ENCODE measurements around the gene ZMIZ1.

Gene ZMIZ1

GRCh38 chr10:79090134-79090803 is 21.5 kb downstream of the ZMIZ1 start:
- H3K9ac ChIP-seq (ENCODE audit: low read depth in 1 of 2, low read length in 2 of 2), result no peak overlapping the region
- H3K9me3 ChIP-seq (ENCODE audit: control insufficient read depth in 2 of 2, low read length in 2 of 2), result no peaks in the 10 kb centered on the region
- peaks cover 0 to 5% of the 10 kb centered on the region in 2 donors for H3K36me3 ChIP-seq (ENCODE audit: control insufficient read depth in 2 of 2, insufficient read depth in 2 of 2, low read length in 2 of 2)
- no peaks in the 10 kb centered on the region for H3K27me3 ChIP-seq (ENCODE audit: control insufficient read depth in 2 of 2, insufficient read depth in 2 of 2, low read length in 2 of 2)
- no peak overlapping the region for H3K27ac ChIP-seq (ENCODE audit: low read depth in 2 of 2, low read length in 2 of 2)
- no peak overlapping the region for H3K4me3 ChIP-seq (ENCODE audit: low read length in 2 of 2)
- H3K4me1 ChIP-seq (ENCODE audit: control insufficient read depth in 2 of 2, insufficient read depth in 2 of 2, low read length in 2 of 2), result peaks cover 71 to 82% of the 10 kb centered on the region in 2 donors

GRCh38 chr10:79092292-79092896 is 23.6 kb downstream of the ZMIZ1 start:
- Histone ChIP-seq H3K27ac (ENCODE audit: low read depth in 2 of 2, low read length in 2 of 2) (peak overlapping the region; percentile 1 to 45), H3K36me3 (ENCODE audit: control insufficient read depth in 2 of 2, insufficient read depth in 2 of 2, low read length in 2 of 2) (peaks cover 0 to 2% of the 10 kb centered on the region in 2 donors), H3K4me3 (ENCODE audit: low read length in 2 of 2) (no peak overlapping the region), H3K9ac (ENCODE audit: low read depth in 1 of 2, low read length in 2 of 2) (peak overlapping the region in 1 of 2 donors; percentile 41), H3K4me1 (ENCODE audit: control insufficient read depth in 2 of 2, insufficient read depth in 2 of 2, low read length in 2 of 2) (peaks cover 64 to 80% of the 10 kb centered on the region in 2 donors), H3K27me3 (ENCODE audit: control insufficient read depth in 2 of 2, insufficient read depth in 2 of 2, low read length in 2 of 2) (no peaks in the 10 kb centered on the region), H3K9me3 (ENCODE audit: control insufficient read depth in 2 of 2, low read length in 2 of 2) (no peaks in the 10 kb centered on the region)

- Histone ChIP-seq H3K27me3 (ENCODE audit: control insufficient read depth in 2 of 2, insufficient read depth in 2 of 2, low read length in 2 of 2) (no peaks in the 10 kb centered on the region), H3K4me1 (ENCODE audit: control insufficient read depth in 2 of 2, insufficient read depth in 2 of 2, low read length in 2 of 2) (peaks cover 51 to 74% of the 10 kb centered on the region in 2 donors), H3K27ac (ENCODE audit: low read depth in 2 of 2, low read length in 2 of 2) (peak overlapping the region; percentile 91 to 93), H3K9ac (ENCODE audit: low read depth in 1 of 2, low read length in 2 of 2) (peak overlapping the region; percentile 20 to 60), H3K36me3 (ENCODE audit: control insufficient read depth in 2 of 2, insufficient read depth in 2 of 2, low read length in 2 of 2) (peaks cover 0 to 2% of the 10 kb centered on the region in 2 donors), H3K4me3 (ENCODE audit: low read length in 2 of 2) (peak overlapping the region; percentile 25 to 27), H3K9me3 (ENCODE audit: control insufficient read depth in 2 of 2, low read length in 2 of 2) (no peaks in the 10 kb centered on the region)
Observed at GRCh38 chr10:79093658-79094411, 25.1 kb downstream of the ZMIZ1 start.

DNA sequence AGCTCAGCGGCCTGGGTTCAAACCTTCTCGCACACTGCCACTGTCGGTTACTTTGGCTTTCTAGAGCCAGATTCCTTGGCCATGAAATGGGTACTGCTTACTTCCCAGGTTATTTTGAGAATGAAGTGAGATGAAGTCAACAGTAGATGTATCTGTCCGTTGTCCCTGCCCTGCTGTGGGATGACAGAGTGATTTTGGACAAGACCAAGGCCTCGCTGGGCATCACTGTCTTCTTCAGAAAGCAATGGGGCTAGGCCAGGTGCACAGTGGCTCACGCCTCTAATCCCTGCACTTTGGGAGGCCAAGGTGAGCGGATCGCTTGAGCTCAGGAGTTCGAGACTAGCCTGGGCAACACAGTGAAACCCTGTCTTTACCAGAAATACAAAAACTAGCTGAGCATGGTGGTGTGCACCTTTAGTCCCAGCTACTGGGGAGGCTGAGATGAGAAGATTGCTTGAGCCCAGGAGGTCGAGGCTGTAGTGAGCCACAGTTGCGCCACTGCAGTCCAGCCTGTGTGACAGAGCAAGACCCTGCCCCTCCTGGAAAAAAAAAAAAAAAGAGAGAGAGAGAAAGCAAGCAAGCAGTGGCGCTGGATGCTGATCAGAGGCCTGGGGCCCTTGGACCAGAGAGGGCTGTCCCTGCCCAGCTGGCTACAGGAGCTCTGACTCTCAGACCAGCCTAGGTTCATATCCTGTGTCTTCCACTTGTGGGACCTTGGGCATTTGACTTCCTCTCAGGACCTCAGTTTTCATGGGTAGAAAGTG is 25.8 kb downstream of the ZMIZ1 start:
- H3K9ac ChIP-seq (ENCODE audit: low read depth in 1 of 2, low read length in 2 of 2), result peak overlapping the region; percentile 20 to 28
- peaks cover 51 to 71% of the 10 kb centered on the region in 2 donors for H3K4me1 ChIP-seq (ENCODE audit: control insufficient read depth in 2 of 2, insufficient read depth in 2 of 2, low read length in 2 of 2)
- peak overlapping the region in 1 of 2 donors; percentile 27 for H3K4me3 ChIP-seq (ENCODE audit: low read length in 2 of 2)

GRCh38 chr10:79095316-79095715 is 26.6 kb downstream of the ZMIZ1 start:
- peak overlapping the region; percentile 91 to 93 for H3K27ac ChIP-seq (ENCODE audit: low read depth in 2 of 2, low read length in 2 of 2)
- peak overlapping the region in 1 of 2 donors; percentile 28 for H3K9ac ChIP-seq (ENCODE audit: low read depth in 1 of 2, low read length in 2 of 2)
- H3K27me3 ChIP-seq (ENCODE audit: control insufficient read depth in 2 of 2, insufficient read depth in 2 of 2, low read length in 2 of 2), result no peaks in the 10 kb centered on the region

More for the DNA sequence above, 25.8 kb downstream of the ZMIZ1 start:
- H3K27me3 ChIP-seq (ENCODE audit: control insufficient read depth in 2 of 2, insufficient read depth in 2 of 2, low read length in 2 of 2), result no peaks in the 10 kb centered on the region
- peaks cover 0 to 2% of the 10 kb centered on the region in 2 donors for H3K36me3 ChIP-seq (ENCODE audit: control insufficient read depth in 2 of 2, insufficient read depth in 2 of 2, low read length in 2 of 2)
- H3K9me3 ChIP-seq (ENCODE audit: control insufficient read depth in 2 of 2, low read length in 2 of 2), result no peaks in the 10 kb centered on the region
- H3K27ac ChIP-seq (ENCODE audit: low read depth in 2 of 2, low read length in 2 of 2), result peak overlapping the region; percentile 91 to 93

DNA sequence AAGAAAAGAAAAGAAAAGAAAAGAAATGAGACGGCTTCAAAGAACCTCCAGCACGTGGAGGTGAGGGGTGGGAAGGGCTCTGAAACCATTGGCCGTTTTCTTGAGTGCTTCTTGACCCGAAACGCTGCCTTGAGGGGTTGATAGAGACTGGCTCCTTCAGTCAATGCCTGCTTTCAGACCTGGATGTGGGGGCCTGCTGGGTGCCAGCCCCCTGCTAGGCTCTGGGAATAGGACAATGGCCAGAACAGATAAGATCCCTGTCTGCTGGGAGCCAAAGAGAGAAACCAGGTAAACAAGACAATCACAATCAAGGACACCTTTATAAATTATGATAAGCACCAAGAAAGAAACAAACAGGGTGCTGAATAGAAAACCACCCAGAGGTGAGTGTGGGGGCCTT is 27.7 kb downstream of the ZMIZ1 start:
- Histone ChIP-seq H3K36me3 (ENCODE audit: control insufficient read depth in 2 of 2, insufficient read depth in 2 of 2, low read length in 2 of 2) (no peaks in the 10 kb centered on the region), H3K4me1 (ENCODE audit: control insufficient read depth in 2 of 2, insufficient read depth in 2 of 2, low read length in 2 of 2) (peaks cover 57 to 80% of the 10 kb centered on the region in 2 donors), H3K9me3 (ENCODE audit: control insufficient read depth in 2 of 2, low read length in 2 of 2) (no peaks in the 10 kb centered on the region), H3K27ac (ENCODE audit: low read depth in 2 of 2, low read length in 2 of 2) (no peak overlapping the region), H3K9ac (ENCODE audit: low read depth in 1 of 2, low read length in 2 of 2) (no peak overlapping the region), H3K4me3 (ENCODE audit: low read length in 2 of 2) (no peak overlapping the region), H3K27me3 (ENCODE audit: control insufficient read depth in 2 of 2, insufficient read depth in 2 of 2, low read length in 2 of 2) (no peaks in the 10 kb centered on the region)

More at GRCh38 chr10:79095316-79095715, 26.6 kb downstream of the ZMIZ1 start:
- no peak overlapping the region for H3K4me3 ChIP-seq (ENCODE audit: low read length in 2 of 2)
- H3K4me1 ChIP-seq (ENCODE audit: control insufficient read depth in 2 of 2, insufficient read depth in 2 of 2, low read length in 2 of 2), result peaks cover 56 to 74% of the 10 kb centered on the region in 2 donors
- H3K9me3 ChIP-seq (ENCODE audit: control insufficient read depth in 2 of 2, low read length in 2 of 2), result no peaks in the 10 kb centered on the region
- H3K36me3 ChIP-seq (ENCODE audit: control insufficient read depth in 2 of 2, insufficient read depth in 2 of 2, low read length in 2 of 2), result no peaks in the 10 kb centered on the region

- H3K9ac ChIP-seq (ENCODE audit: low read depth in 1 of 2, low read length in 2 of 2), result no peak overlapping the region
- no peak overlapping the region for H3K27ac ChIP-seq (ENCODE audit: low read depth in 2 of 2, low read length in 2 of 2)
- H3K9me3 ChIP-seq (ENCODE audit: control insufficient read depth in 2 of 2, low read length in 2 of 2), result no peaks in the 10 kb centered on the region
- peaks cover 59 to 80% of the 10 kb centered on the region in 2 donors for H3K4me1 ChIP-seq (ENCODE audit: control insufficient read depth in 2 of 2, insufficient read depth in 2 of 2, low read length in 2 of 2)
- H3K36me3 ChIP-seq (ENCODE audit: control insufficient read depth in 2 of 2, insufficient read depth in 2 of 2, low read length in 2 of 2), result no peaks in the 10 kb centered on the region
- H3K4me3 ChIP-seq (ENCODE audit: low read length in 2 of 2), result no peak overlapping the region
- no peaks in the 10 kb centered on the region for H3K27me3 ChIP-seq (ENCODE audit: control insufficient read depth in 2 of 2, insufficient read depth in 2 of 2, low read length in 2 of 2)
Observed at GRCh38 chr10:79097021-79097872, 28.5 kb downstream of the ZMIZ1 start.

DNA sequence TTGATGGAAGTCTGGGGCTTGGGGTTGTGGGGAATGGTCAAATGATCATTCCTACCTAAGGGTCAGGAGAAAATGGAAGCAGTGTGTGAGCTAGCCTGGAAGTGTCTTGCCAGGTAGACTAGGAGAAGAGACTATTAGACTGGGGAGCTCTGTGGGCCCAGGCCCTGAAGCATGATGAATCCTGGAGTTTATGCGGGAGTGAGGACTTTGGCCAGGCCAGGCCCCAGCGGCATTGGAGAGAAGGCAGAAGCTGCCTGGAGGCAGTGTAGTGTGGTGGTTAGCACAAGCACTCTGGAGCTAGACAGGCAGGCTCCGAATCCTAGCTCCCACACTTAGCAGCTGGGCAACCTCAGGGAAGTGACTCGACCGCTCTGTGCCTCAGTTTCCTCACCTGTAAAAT is 29.3 kb downstream of the ZMIZ1 start:
- Histone ChIP-seq H3K27me3 (ENCODE audit: control insufficient read depth in 2 of 2, insufficient read depth in 2 of 2, low read length in 2 of 2) (no peaks in the 10 kb centered on the region), H3K9me3 (ENCODE audit: control insufficient read depth in 2 of 2, low read length in 2 of 2) (no peaks in the 10 kb centered on the region), H3K36me3 (ENCODE audit: control insufficient read depth in 2 of 2, insufficient read depth in 2 of 2, low read length in 2 of 2) (no peaks in the 10 kb centered on the region), H3K4me3 (ENCODE audit: low read length in 2 of 2) (no peak overlapping the region), H3K9ac (ENCODE audit: low read depth in 1 of 2, low read length in 2 of 2) (no peak overlapping the region), H3K4me1 (ENCODE audit: control insufficient read depth in 2 of 2, insufficient read depth in 2 of 2, low read length in 2 of 2) (peaks cover 56 to 79% of the 10 kb centered on the region in 2 donors), H3K27ac (ENCODE audit: low read depth in 2 of 2, low read length in 2 of 2) (no peak overlapping the region)

DNA sequence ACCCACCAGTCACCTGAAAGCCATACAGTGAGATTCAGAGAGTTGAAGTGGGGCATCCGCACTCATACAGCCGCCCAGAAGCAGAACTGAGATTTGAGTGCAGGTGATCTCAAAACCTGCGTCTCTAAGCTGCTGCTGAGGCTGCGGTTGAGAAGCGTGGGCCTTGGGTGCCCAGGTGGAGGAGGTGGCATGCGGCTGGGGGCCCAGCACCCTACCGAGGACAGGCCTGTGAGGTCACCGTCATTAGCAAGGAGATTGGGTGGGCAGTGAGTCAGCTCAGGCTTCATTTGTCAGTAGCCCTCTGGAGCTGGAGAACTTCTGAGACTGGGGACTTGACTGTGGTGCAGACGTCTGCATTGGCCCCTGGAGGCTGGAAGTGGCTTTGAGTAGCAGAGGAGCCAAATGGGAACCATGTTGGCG is 29.8 kb downstream of the ZMIZ1 start:
- Histone ChIP-seq H3K27me3 (ENCODE audit: control insufficient read depth in 2 of 2, insufficient read depth in 2 of 2, low read length in 2 of 2) (no peaks in the 10 kb centered on the region), H3K9ac (ENCODE audit: low read depth in 1 of 2, low read length in 2 of 2) (no peak overlapping the region), H3K4me3 (ENCODE audit: low read length in 2 of 2) (no peak overlapping the region), H3K4me1 (ENCODE audit: control insufficient read depth in 2 of 2, insufficient read depth in 2 of 2, low read length in 2 of 2) (peaks cover 53 to 75% of the 10 kb centered on the region in 2 donors), H3K27ac (ENCODE audit: low read depth in 2 of 2, low read length in 2 of 2) (no peak overlapping the region), H3K36me3 (ENCODE audit: control insufficient read depth in 2 of 2, insufficient read depth in 2 of 2, low read length in 2 of 2) (no peaks in the 10 kb centered on the region), H3K9me3 (ENCODE audit: control insufficient read depth in 2 of 2, low read length in 2 of 2) (no peaks in the 10 kb centered on the region)

All from mucosa of rectum (tissue), 2 donors.